ENCODE measurements around the gene CACNA1A.

- TF ChIP-seq, protein P1, sequence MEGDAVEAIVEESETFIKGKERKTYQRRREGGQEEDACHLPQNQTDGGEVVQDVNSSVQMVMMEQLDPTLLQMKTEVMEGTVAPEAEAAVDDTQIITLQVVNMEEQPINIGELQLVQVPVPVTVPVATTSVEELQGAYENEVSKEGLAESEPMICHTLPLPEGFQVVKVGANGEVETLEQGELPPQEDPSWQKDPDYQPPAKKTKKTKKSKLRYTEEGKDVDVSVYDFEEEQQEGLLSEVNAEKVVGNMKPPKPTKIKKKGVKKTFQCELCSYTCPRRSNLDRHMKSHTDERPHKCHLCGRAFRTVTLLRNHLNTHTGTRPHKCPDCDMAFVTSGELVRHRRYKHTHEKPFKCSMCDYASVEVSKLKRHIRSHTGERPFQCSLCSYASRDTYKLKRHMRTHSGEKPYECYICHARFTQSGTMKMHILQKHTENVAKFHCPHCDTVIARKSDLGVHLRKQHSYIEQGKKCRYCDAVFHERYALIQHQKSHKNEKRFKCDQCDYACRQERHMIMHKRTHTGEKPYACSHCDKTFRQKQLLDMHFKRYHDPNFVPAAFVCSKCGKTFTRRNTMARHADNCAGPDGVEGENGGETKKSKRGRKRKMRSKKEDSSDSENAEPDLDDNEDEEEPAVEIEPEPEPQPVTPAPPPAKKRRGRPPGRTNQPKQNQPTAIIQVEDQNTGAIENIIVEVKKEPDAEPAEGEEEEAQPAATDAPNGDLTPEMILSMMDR (IDR thresholded peaks at IDR 0.05), result no peak
- TF ChIP-seq RCOR1 (IDR thresholded peaks at IDR 0.05; ENCODE audit: low read depth, low read length) (no peak), RAD21 (conservative IDR thresholded peaks at IDR 0.05 in 1 of 2, IDR thresholded peaks at IDR 0.05 in 1 of 2) (no peak), CEBPB (IDR thresholded peaks at IDR 0.05) (no peak), NPAS2 (CRISPR knock-in tag; IDR thresholded peaks at IDR 0.05; ENCODE audit: borderline replicate concordance) (no peak), HOXA7 (CRISPR knock-in tag; IDR thresholded peaks at IDR 0.05) (no peak), RNF2 (IDR thresholded peaks at IDR 0.05; ENCODE audit: borderline replicate concordance, low read depth) (no peak), GATA3 (IDR thresholded peaks at IDR 0.05; ENCODE audit: borderline replicate concordance) (no peak), EP300 (IDR thresholded peaks at IDR 0.05) (no peak), POLR2A (IDR thresholded peaks at IDR 0.05; ENCODE audit: low read length) (no peak)
- TF ChIP-seq, protein P2, sequence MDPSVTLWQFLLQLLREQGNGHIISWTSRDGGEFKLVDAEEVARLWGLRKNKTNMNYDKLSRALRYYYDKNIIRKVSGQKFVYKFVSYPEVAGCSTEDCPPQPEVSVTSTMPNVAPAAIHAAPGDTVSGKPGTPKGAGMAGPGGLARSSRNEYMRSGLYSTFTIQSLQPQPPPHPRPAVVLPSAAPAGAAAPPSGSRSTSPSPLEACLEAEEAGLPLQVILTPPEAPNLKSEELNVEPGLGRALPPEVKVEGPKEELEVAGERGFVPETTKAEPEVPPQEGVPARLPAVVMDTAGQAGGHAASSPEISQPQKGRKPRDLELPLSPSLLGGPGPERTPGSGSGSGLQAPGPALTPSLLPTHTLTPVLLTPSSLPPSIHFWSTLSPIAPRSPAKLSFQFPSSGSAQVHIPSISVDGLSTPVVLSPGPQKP (IDR thresholded peaks at IDR 0.05; ENCODE audit: low read depth, low read length), result no peak
Measured at GRCh38 chr19:13255719-13256059, 250.6 kb downstream of the CACNA1A start.
